Bronchial epithelial cell (primary cell): ENCODE measurements around the gene KLK3. TPM values are rescaled to one million over a fixed set of nuclear protein-coding genes. Genes with fewer than 3 reads are reported as not detected.

Experiments used
- DNase-seq: peaks from one replicate; pipeline ENCODE4 v3.0.0-alpha.2; 2010; ENCODE audit warnings: low read depth
- FAIRE-seq: peaks from 2 replicates; lab custom pipeline; 2011; peaks lifted over from hg19 to GRCh38; lab: Jason Lieb, UNC
- H3K27me3 ChIP-seq: 2 replicates; pipeline ENCODE4 v1.5.1; 2011; ENCODE audit warnings: low read length; ENCODE audit not compliant: control insufficient read depth, insufficient read depth
- H3K36me3 ChIP-seq: 2 replicates; pipeline ENCODE4 v1.5.1; 2011; ENCODE audit warnings: low read length; ENCODE audit not compliant: control insufficient read depth, insufficient read depth
- H3K4me3 ChIP-seq: 2 replicates; pipeline ENCODE4 v1.5.1; 2011; ENCODE audit warnings: mild to moderate bottlenecking, low read depth, low read length, control low read depth
- total RNA-seq: library from RNA; depleted of rRNA; stranded (reverse); fragments of >200 nt; gene quantifications from 2 replicates; pipeline ENCODE4 v1.2.1, GENCODE V29; 2014
- TF ChIP-seq, protein P1 (sequence below): IDR thresholded peaks from 2 replicates; pipeline ENCODE4 v1.5.1; 2011; ENCODE audit warnings: mild to moderate bottlenecking, moderate library complexity, low read length, control low read depth, inconsistent platforms; ENCODE audit not compliant: insufficient read depth, severe bottlenecking

Gene KLK3
- total RNA-seq, 1 donor from 2014 or later = not detected

DNA sequence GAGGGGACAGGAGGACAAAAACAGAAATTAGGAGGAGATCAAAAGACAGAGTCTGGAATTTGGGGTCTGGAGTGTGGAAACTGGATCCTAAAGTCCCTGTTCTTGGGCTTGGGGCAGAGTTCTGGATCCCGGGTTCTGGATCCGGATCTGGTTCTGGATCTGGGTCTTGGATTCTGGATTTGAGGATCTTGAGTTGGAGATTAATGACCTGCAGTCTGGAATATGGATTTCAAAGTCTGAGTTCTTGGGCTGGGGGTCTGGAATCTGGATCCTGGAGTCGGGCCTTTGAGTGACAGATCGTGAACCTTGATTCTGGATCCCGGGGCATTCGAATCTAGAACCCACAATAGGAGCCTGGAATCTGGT lies 20.9 kb upstream of the KLK3 start:
- Histone ChIP-seq H3K4me3 (no peak overlapping the region), H3K27me3 (no peaks in the 10 kb centered on the region), H3K36me3 (no peaks in the 10 kb centered on the region)
- FAIRE-seq (no peak), DNase-seq (no peak)
- TF ChIP-seq, protein P1, sequence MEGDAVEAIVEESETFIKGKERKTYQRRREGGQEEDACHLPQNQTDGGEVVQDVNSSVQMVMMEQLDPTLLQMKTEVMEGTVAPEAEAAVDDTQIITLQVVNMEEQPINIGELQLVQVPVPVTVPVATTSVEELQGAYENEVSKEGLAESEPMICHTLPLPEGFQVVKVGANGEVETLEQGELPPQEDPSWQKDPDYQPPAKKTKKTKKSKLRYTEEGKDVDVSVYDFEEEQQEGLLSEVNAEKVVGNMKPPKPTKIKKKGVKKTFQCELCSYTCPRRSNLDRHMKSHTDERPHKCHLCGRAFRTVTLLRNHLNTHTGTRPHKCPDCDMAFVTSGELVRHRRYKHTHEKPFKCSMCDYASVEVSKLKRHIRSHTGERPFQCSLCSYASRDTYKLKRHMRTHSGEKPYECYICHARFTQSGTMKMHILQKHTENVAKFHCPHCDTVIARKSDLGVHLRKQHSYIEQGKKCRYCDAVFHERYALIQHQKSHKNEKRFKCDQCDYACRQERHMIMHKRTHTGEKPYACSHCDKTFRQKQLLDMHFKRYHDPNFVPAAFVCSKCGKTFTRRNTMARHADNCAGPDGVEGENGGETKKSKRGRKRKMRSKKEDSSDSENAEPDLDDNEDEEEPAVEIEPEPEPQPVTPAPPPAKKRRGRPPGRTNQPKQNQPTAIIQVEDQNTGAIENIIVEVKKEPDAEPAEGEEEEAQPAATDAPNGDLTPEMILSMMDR = no peak

GRCh38 chr19:50835103-50835784 lies 19.5 kb upstream of the KLK3 start:
- Histone ChIP-seq H3K4me3 (peak overlapping the region; percentile 63), H3K27me3 (no peaks in the 10 kb centered on the region), H3K36me3 (no peaks in the 10 kb centered on the region)
- TF ChIP-seq, protein P1 = no peak
- FAIRE-seq = no peak
- peak; percentile 13 for DNase-seq

DNA sequence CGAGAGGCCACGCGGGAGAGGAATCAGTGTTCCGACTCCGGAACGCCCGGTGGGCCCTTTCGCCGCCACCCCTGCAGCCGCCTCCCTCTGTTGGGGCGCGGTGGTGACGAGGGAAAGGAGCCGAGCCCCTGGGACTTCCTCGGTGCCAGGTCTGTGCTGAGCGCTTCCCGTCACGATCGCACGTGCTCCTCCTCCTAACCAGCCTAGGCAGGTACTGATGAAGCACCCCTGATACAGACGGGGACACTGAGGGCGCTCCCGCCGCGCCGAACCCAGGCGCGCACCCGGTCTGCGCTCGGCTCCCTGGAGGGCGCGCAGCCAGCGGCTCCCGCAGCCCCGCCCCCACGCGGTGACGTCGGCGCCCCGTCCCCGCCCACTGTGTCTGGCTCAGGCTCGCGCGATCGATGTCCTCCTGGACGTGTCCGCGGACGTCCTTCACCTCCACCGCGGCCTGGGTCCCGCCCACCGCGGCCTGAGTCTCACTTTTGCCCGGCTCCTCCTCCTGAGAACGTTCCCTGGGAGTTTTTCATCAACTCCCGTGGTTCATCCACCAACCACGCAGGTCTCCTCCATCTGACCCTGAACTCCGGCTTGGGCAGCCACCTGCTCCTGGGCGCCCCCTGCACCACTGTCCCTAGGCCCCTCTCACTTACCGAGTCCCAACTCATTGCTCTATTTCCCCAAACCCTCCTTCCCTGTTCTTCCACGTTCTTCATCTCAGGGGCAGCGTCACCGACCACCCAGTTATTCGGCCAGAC lies 18.8 kb upstream of the KLK3 start:
- Histone ChIP-seq H3K27me3 (no peaks in the 10 kb centered on the region), H3K36me3 (no peaks in the 10 kb centered on the region), H3K4me3 (peak overlapping the region; percentile 63)
- FAIRE-seq (no peak), DNase-seq (peak; percentile 31)
- TF ChIP-seq, protein P1 = no peak

DNA sequence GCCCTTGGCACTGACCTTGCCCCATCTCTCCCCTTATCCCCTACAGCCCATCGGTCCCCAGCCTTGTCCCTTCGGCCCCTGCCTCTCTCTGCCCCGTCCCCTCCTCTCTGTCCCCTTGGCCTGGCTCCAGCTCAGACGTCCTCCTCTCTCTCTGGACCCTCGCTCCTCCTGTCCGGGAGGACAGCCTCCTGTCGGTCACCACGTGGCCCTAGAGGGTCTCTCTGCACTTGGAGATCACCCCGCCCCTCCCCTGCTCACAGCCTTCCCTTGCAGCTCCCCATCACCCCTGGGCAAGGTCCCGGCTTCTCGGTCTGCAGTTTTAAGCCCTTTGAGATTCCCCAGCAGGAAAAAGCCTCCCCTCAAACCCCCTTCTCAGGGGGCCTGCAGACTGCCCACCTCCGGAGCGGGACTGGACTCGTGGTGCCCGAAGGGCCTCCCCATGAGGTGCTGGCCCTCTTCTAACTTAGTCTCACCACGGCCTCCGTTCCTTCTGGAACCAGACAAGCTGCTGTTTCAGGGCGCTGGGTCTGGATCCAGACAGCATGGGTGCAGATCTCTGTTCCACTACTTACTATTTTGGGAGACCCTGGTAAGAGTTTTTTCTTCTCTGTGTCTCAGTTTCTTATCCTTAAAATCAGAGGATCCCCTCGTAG lies 18.0 kb upstream of the KLK3 start:
- Histone ChIP-seq H3K36me3 (no peaks in the 10 kb centered on the region), H3K27me3 (no peaks in the 10 kb centered on the region), H3K4me3 (no peak overlapping the region)
- DNase-seq (no peak), FAIRE-seq (no peak)
- TF ChIP-seq, protein P1 = no peak

GRCh38 chr19:50837300-50837699 lies 17.4 kb upstream of the KLK3 start:
- TF ChIP-seq, protein P1 = no peak
- Histone ChIP-seq H3K36me3 (no peaks in the 10 kb centered on the region), H3K4me3 (no peak overlapping the region), H3K27me3 (no peaks in the 10 kb centered on the region)
- FAIRE-seq (no peak), DNase-seq (peak; percentile 8)
